Astrocyte (in vitro differentiated cells and primary cell): Measurements from ENCODE around the gene PNPLA1.

Experiments used
- CTCF ChIP-seq: IDR thresholded peaks from 2 replicates; pipeline ENCODE4 v1.5.1; 2011; ENCODE audit warnings: low read depth, mild to moderate bottlenecking, inconsistent platforms, low read length, moderate library complexity; ENCODE audit not compliant: insufficient read depth
- EZH2 ChIP-seq: IDR thresholded peaks from 2 replicates; pipeline ENCODE4 v1.6.1; 2012; ENCODE audit warnings: mild to moderate bottlenecking, low read length, inconsistent platforms; ENCODE audit not compliant: insufficient read depth

GRCh38 chr6:36319821-36320220, 50.0 kb downstream of the PNPLA1 start:
- no peak for TF ChIP-seq CTCF
- no peak for TF ChIP-seq EZH2
